GM23338 (cell line): Measurements from ENCODE around the gene NEK7. TPM values are rescaled to one million over a fixed set of nuclear protein-coding genes. Genes with fewer than 3 reads are reported as not detected.

Experiments
- ATAC-seq: fragments of 200-7000 bp; cut with Tn5 transposase; 3 replicates; pipeline ENCODE4 v1.9.1; 2020
- DNase-seq: peaks from one replicate; pipeline ENCODE4 v3.0.0-alpha.2; 2015; ENCODE audit warnings: low spot score
- H2AFZ ChIP-seq: fragments of 200-600 bp; sonication (generic); 2 replicates; pipeline ENCODE4 v1.8.0; 2016; ENCODE audit warnings: antibody characterized with exemption, mild to moderate bottlenecking, moderate library complexity
- H3F3A ChIP-seq: fragments of 200-600 bp; sonication (generic); replicated peaks from 2 replicates; pipeline ENCODE4 v1.8.0; 2017; ENCODE audit warnings: antibody characterized with exemption, mixed run types, low read depth
- H3K27ac ChIP-seq: fragments of 200-600 bp; sonication (generic); 2 replicates; pipeline ENCODE4 v1.6.1; 2016; ENCODE audit warnings: low read depth
- H3K27me3 ChIP-seq: fragments of 200-600 bp; sonication (generic); 2 replicates; pipeline ENCODE4 v1.8.0; 2016; ENCODE audit warnings: mild to moderate bottlenecking, mixed run types, moderate library complexity; ENCODE audit not compliant: insufficient read depth
- H3K36me3 ChIP-seq: fragments of 200-600 bp; sonication (generic); 2 replicates; pipeline ENCODE4 v1.8.0; 2016; ENCODE audit warnings: mild to moderate bottlenecking; ENCODE audit not compliant: insufficient read depth
- H3K4me1 ChIP-seq: fragments of 200-600 bp; sonication (generic); 2 replicates; pipeline ENCODE4 v1.8.0; 2016; ENCODE audit warnings: mild to moderate bottlenecking, moderate library complexity; ENCODE audit not compliant: insufficient read depth
- H3K4me2 ChIP-seq: fragments of 200-600 bp; sonication (generic); 2 replicates; pipeline ENCODE4 v1.7.1; 2017; ENCODE audit warnings: mixed run types
- H3K4me3 ChIP-seq: fragments of 200-600 bp; sonication (generic); 2 replicates; pipeline ENCODE4 v1.6.1; 2016; ENCODE audit warnings: mixed run types
- H3K79me2 ChIP-seq: fragments of 200-600 bp; sonication (generic); replicated peaks from 2 replicates; pipeline ENCODE4 v1.8.0; 2017; ENCODE audit warnings: mild to moderate bottlenecking; ENCODE audit not compliant: insufficient read depth
- H3K9me2 ChIP-seq: fragments of 200-600 bp; sonication (generic); 2 replicates; pipeline ENCODE4 v1.8.0; 2017; ENCODE audit not compliant: insufficient read depth
- H4K20me1 ChIP-seq: fragments of 200-600 bp; sonication (generic); replicated peaks from 2 replicates; pipeline ENCODE4 v1.8.0; 2017; ENCODE audit warnings: mild to moderate bottlenecking; ENCODE audit not compliant: insufficient read depth
- H3K27ac Mint-ChIP-seq: 2 replicates; pipeline ENCODE4 v1.8.0; 2020; ENCODE audit warnings: inconsistent platforms, mild to moderate bottlenecking, moderate library complexity, mixed read lengths
- H3K27me3 Mint-ChIP-seq: 3 replicates; pipeline ENCODE4 v1.8.0; 2022; ENCODE audit warnings: low read depth, mild to moderate bottlenecking, moderate library complexity, mixed read lengths, inconsistent platforms; ENCODE audit not compliant: insufficient read depth, poor library complexity
- H3K36me3 Mint-ChIP-seq: 3 replicates; pipeline ENCODE4 v1.8.0; 2021; ENCODE audit warnings: low read depth, mild to moderate bottlenecking, inconsistent platforms, moderate library complexity, mixed read lengths
- H3K4me1 Mint-ChIP-seq: 3 replicates; pipeline ENCODE4 v1.8.0; 2020; ENCODE audit warnings: mild to moderate bottlenecking, inconsistent platforms, mixed read lengths
- H3K4me3 Mint-ChIP-seq: 3 replicates; pipeline ENCODE4 v1.8.0; 2021; ENCODE audit warnings: moderate library complexity, mild to moderate bottlenecking, inconsistent platforms, mixed read lengths
- H3K9me3 Mint-ChIP-seq: 3 replicates; pipeline ENCODE4 v1.8.0; 2020; ENCODE audit warnings: moderate library complexity, mild to moderate bottlenecking, inconsistent platforms, mixed read lengths
- CREB1 ChIP-seq: fragments of 250-450 bp; sonication (Bioruptor Pico); IDR thresholded peaks from 2 replicates; pipeline ENCODE4 v1.5.0; 2020; ENCODE audit warnings: low read depth, mild to moderate bottlenecking, moderate library complexity
- CTCF ChIP-seq, 2 experiments: fragments of 200-600 bp in 1 of 2; sonication (generic) in 1 of 2; conservative IDR thresholded peaks; 2 replicates each; pipeline versions ENCODE4 v1.5.1 to v1.6.1; 2016 to 2017; ENCODE audit warnings: antibody characterized with exemption in 2 of 2, low read depth in 2 of 2, mild to moderate bottlenecking in 2 of 2, moderate library complexity in 1 of 2
- ETS1 ChIP-seq: IDR thresholded peaks from 2 replicates; pipeline ENCODE4 v1.6.1; 2016; ENCODE audit warnings: antibody characterized with exemption
- EZH2 ChIP-seq: fragments of 200-600 bp; sonication (generic); IDR thresholded peaks from one replicate; pipeline ENCODE4 v1.8.0; 2017; ENCODE audit warnings: antibody characterized with exemption, mild to moderate bottlenecking, low read depth; ENCODE audit not compliant: unreplicated experiment
- EZH2phosphoT487 ChIP-seq: fragments of 200-600 bp; sonication (generic); IDR thresholded peaks from one replicate; pipeline ENCODE4 v1.8.1; 2018; ENCODE audit warnings: antibody characterized with exemption; ENCODE audit not compliant: unreplicated experiment
- JUNB ChIP-seq: IDR thresholded peaks from one replicate; pipeline ENCODE4 v1.6.1; 2016; ENCODE audit warnings: antibody characterized with exemption; ENCODE audit not compliant: unreplicated experiment
- NANOG ChIP-seq: IDR thresholded peaks from 2 replicates; pipeline ENCODE4 v1.6.1; 2016; ENCODE audit warnings: antibody characterized with exemption, borderline replicate concordance
- POLR2AphosphoS5 ChIP-seq: IDR thresholded peaks from 2 replicates; pipeline ENCODE4 v1.6.1; 2016; ENCODE audit warnings: antibody characterized with exemption, low read depth
- REST ChIP-seq: IDR thresholded peaks from one replicate; pipeline ENCODE4 v1.6.1; 2018; ENCODE audit warnings: antibody characterized with exemption; ENCODE audit not compliant: unreplicated experiment
- STAT1 ChIP-seq: IDR thresholded peaks from one replicate; pipeline ENCODE4 v1.6.1; 2016; ENCODE audit warnings: antibody characterized with exemption; ENCODE audit not compliant: unreplicated experiment
- ZNF114 ChIP-seq: fragments of 250-450 bp; sonication (Bioruptor Pico); IDR thresholded peaks from 2 replicates; pipeline ENCODE4 v1.5.0; 2020; ENCODE audit warnings: mild to moderate bottlenecking, moderate library complexity
- ZNF462 ChIP-seq: fragments of 250-450 bp; sonication (Bioruptor Pico); IDR thresholded peaks from 2 replicates; pipeline ENCODE4 v1.5.0; 2020; ENCODE audit warnings: mild to moderate bottlenecking, moderate library complexity
- polyA plus RNA-seq: library from polyadenylated mRNA; unstranded; fragments of >200 nt; fragmentation: Nextera tagmentation; extraction: Ambion mirVana; gene quantifications from 2 replicates; pipeline ENCODE4 v1.2.1, GENCODE V29; 2016
- total RNA-seq: library from RNA; depleted of rRNA; stranded (reverse); fragments of >200 nt; shearing (Covaris generic); gene quantifications from 2 replicates; pipeline ENCODE4 v1.2.3, GENCODE V29; 2014

The NEK7 gene
- total and polyA plus RNA-seq, 2 experiments from 2014 or later, result 4.8 to 15.3 TPM

- Histone ChIP-seq H4K20me1 (no peaks in the 10 kb centered on the region), H3K4me3 (no peak overlapping the region), H3K4me1 (0 out of 2 replicates have a peak, but pooled peaks cover 2% of the 10 kb centered on the region), H3K27ac (no peak overlapping the region), H3K4me2 (no peak overlapping the region), H3K27me3 (no peaks in the 10 kb centered on the region), H2AFZ (no peak overlapping the region), H3K79me2 (no peaks in the 10 kb centered on the region), H3F3A (no peaks in the 10 kb centered on the region), H3K36me3 (no peaks in the 10 kb centered on the region), H3K9me2 (no peaks in the 10 kb centered on the region)
- Mint-ChIP-seq H3K36me3 (no peaks in the 10 kb centered on the region), H3K27me3 (peaks cover 2% of the 10 kb centered on the region), H3K27ac (no peak overlapping the region), H3K4me3 (no peak overlapping the region), H3K9me3 (no peaks in the 10 kb centered on the region; the same call in 2 of the 3 replicates), H3K4me1 (peaks cover 4% of the 10 kb centered on the region)
- DNase-seq, result no peak
- no peak for TF ChIP-seq ZNF114
- TF ChIP-seq EZH2phosphoT487, result no peak
- no peak for TF ChIP-seq REST
- TF ChIP-seq EZH2, result no peak
- TF ChIP-seq STAT1, result no peak
- TF ChIP-seq POLR2AphosphoS5, result no peak
- TF ChIP-seq NANOG, result no peak
- TF ChIP-seq CREB1 (CRISPR knock-in tag), result no peak
- no peak for TF ChIP-seq CTCF (conservative IDR thresholded peaks at IDR 0.05; ENCODE audit: low read depth in 2 of 2)
- no peak for TF ChIP-seq JUNB
- no peak for TF ChIP-seq ETS1
- no peak for TF ChIP-seq ZNF462
- no peak for ATAC-seq
These were observed 169.4 kb downstream of the NEK7 start for GRCh38 chr1:198326232-198326631.
